Astrocyte (in vitro differentiated cells and primary cell): ENCODE results near the gene CMTM7. TPM values are rescaled to one million over a fixed set of nuclear protein-coding genes. Genes with fewer than 3 reads are reported as not detected.
A peak's percentile ranks its signal among the peaks of the same experiment; 100 is the strongest.

ENCODE experiments used
- DNase-seq: peaks from one replicate; pipeline ENCODE4 v3.0.0-alpha.2; 2010; ENCODE audit warnings: low read depth
- FAIRE-seq: peaks from 2 replicates; lab custom pipeline; 2011; peaks lifted over from hg19 to GRCh38; lab: Jason Lieb, UNC
- H2AFZ ChIP-seq: 2 replicates; pipeline ENCODE4 v1.6.0; 2012; ENCODE audit warnings: low read depth, low read length, inconsistent platforms
- H3K27ac ChIP-seq: 2 replicates; pipeline ENCODE4 v1.5.1; 2011; ENCODE audit warnings: low read depth, low read length, inconsistent platforms
- H3K27me3 ChIP-seq: 2 replicates; pipeline ENCODE4 v1.6.0; 2011; ENCODE audit warnings: low read length, inconsistent platforms; ENCODE audit not compliant: insufficient read depth
- H3K36me3 ChIP-seq: 2 replicates; pipeline ENCODE4 v1.5.1; 2011; ENCODE audit warnings: low read length, inconsistent platforms; ENCODE audit not compliant: insufficient read depth
- H3K4me1 ChIP-seq: 2 replicates; pipeline ENCODE4 v1.5.1; 2011; ENCODE audit warnings: low read length, inconsistent platforms; ENCODE audit not compliant: insufficient read depth
- H3K4me2 ChIP-seq: 2 replicates; pipeline ENCODE4 v1.6.0; 2012; ENCODE audit warnings: low read length, inconsistent platforms
- H3K4me3 ChIP-seq: 2 replicates; pipeline ENCODE4 v1.5.1; 2011; ENCODE audit warnings: low read depth, mild to moderate bottlenecking, low read length, inconsistent platforms; ENCODE audit not compliant: insufficient read depth
- H3K79me2 ChIP-seq: 2 replicates; pipeline ENCODE4 v1.6.0; 2012; ENCODE audit warnings: mild to moderate bottlenecking, low read length, inconsistent platforms; ENCODE audit not compliant: insufficient read depth
- H3K9ac ChIP-seq: 2 replicates; pipeline ENCODE4 v1.6.0; 2012; ENCODE audit warnings: mild to moderate bottlenecking, low read length, inconsistent platforms
- H3K9me3 ChIP-seq: 2 replicates; pipeline ENCODE4 v1.5.1; 2012; ENCODE audit warnings: low read depth, mild to moderate bottlenecking, low read length, inconsistent platforms; ENCODE audit not compliant: insufficient read depth
- H4K20me1 ChIP-seq: 2 replicates; pipeline ENCODE4 v1.6.0; 2012; ENCODE audit warnings: low read length, inconsistent platforms; ENCODE audit not compliant: insufficient read depth
- H3K27ac Mint-ChIP-seq: one replicate; pipeline ENCODE4 v1.8.0; 2021; ENCODE audit warnings: mild to moderate bottlenecking, mixed read lengths; ENCODE audit not compliant: unreplicated experiment
- H3K27me3 Mint-ChIP-seq: one replicate; pipeline ENCODE4 v1.8.0; 2021; ENCODE audit warnings: low read depth, mixed read lengths; ENCODE audit not compliant: unreplicated experiment
- H3K36me3 Mint-ChIP-seq: one replicate; pipeline ENCODE4 v1.8.0; 2021; ENCODE audit warnings: low read depth, mixed read lengths; ENCODE audit not compliant: unreplicated experiment
- H3K4me1 Mint-ChIP-seq: one replicate; pipeline ENCODE4 v1.8.0; 2021; ENCODE audit warnings: low read depth, mixed read lengths; ENCODE audit not compliant: unreplicated experiment
- H3K4me3 Mint-ChIP-seq: one replicate; pipeline ENCODE4 v1.8.0; 2021; ENCODE audit warnings: mild to moderate bottlenecking, moderate library complexity, mixed read lengths; ENCODE audit not compliant: unreplicated experiment
- H3K9me3 Mint-ChIP-seq: one replicate; pipeline ENCODE4 v1.8.0; 2021; ENCODE audit warnings: mild to moderate bottlenecking, mixed read lengths; ENCODE audit not compliant: unreplicated experiment
- CTCF ChIP-seq: IDR thresholded peaks from 2 replicates; pipeline ENCODE4 v1.5.1; 2011; ENCODE audit warnings: low read depth, mild to moderate bottlenecking, inconsistent platforms, low read length, moderate library complexity; ENCODE audit not compliant: insufficient read depth
- EZH2 ChIP-seq: IDR thresholded peaks from 2 replicates; pipeline ENCODE4 v1.6.1; 2012; ENCODE audit warnings: mild to moderate bottlenecking, low read length, inconsistent platforms; ENCODE audit not compliant: insufficient read depth
- total RNA-seq: library from RNA; stranded (reverse); gene quantifications from 2 replicates; pipeline ENCODE4 v1.2.1, GENCODE V29; 2021

The CMTM7 gene
- total RNA-seq, 1 donor from 2014 or later: 23.9 TPM

- DNase-seq: peak; percentile 83
These were observed 30.6 kb downstream of the CMTM7 start for GRCh38 chr3:32421991-32422859.

GRCh38 chr3:32422943-32423342, 31.3 kb downstream of the CMTM7 start:
- Histone ChIP-seq H3K9me3 (no peaks in the 10 kb centered on the region), H3K36me3 (no peaks in the 10 kb centered on the region), H3K27ac (no peak overlapping the region), H3K79me2 (peaks cover 34% of the 10 kb centered on the region), H3K4me2 (no peak overlapping the region), H4K20me1 (peaks cover 2% of the 10 kb centered on the region), H3K4me3 (no peak overlapping the region), H3K4me1 (peaks cover 31% of the 10 kb centered on the region), H2AFZ (no peak overlapping the region), H3K9ac (no peak overlapping the region), H3K27me3 (no peaks in the 10 kb centered on the region)
- H3K9me3 Mint-ChIP-seq: no peaks in the 10 kb centered on the region
- no peak for FAIRE-seq
- H3K36me3 Mint-ChIP-seq: peaks cover 6% of the 10 kb centered on the region
- no peak for DNase-seq
- TF ChIP-seq CTCF: no peak
- no peak for TF ChIP-seq EZH2
- H3K4me3 Mint-ChIP-seq: no peak overlapping the region
- H3K27me3 Mint-ChIP-seq: no peaks in the 10 kb centered on the region
- H3K4me1 Mint-ChIP-seq: peaks cover 17% of the 10 kb centered on the region
- no peak overlapping the region for H3K27ac Mint-ChIP-seq

More at GRCh38 chr3:32421991-32422859, 30.6 kb downstream of the CMTM7 start:
- H3K27ac ChIP-seq: peak overlapping the region; percentile 77
- H3K9me3 ChIP-seq: no peaks in the 10 kb centered on the region
- H2AFZ ChIP-seq: no peak overlapping the region
- no peaks in the 10 kb centered on the region for H3K36me3 ChIP-seq
- H4K20me1 ChIP-seq: no peaks in the 10 kb centered on the region
- peak; percentile 66 for FAIRE-seq
- no peak overlapping the region for H3K4me3 Mint-ChIP-seq
- H3K27me3 ChIP-seq: no peaks in the 10 kb centered on the region
- no peak overlapping the region for H3K9ac ChIP-seq
- peak overlapping the region; percentile 64 for H3K4me2 ChIP-seq
- TF ChIP-seq EZH2 (no peak), CTCF (no peak)
- H3K27me3 Mint-ChIP-seq: no peaks in the 10 kb centered on the region
- peaks cover 34% of the 10 kb centered on the region for H3K79me2 ChIP-seq
- H3K4me1 Mint-ChIP-seq: peaks cover 17% of the 10 kb centered on the region
- no peak overlapping the region for H3K4me3 ChIP-seq
- H3K9me3 Mint-ChIP-seq: no peaks in the 10 kb centered on the region
- H3K27ac Mint-ChIP-seq: peak overlapping the region; percentile 36
- H3K4me1 ChIP-seq: peaks cover 31% of the 10 kb centered on the region
- peaks cover 6% of the 10 kb centered on the region for H3K36me3 Mint-ChIP-seq

GRCh38 chr3:32423534-32423933, 31.9 kb downstream of the CMTM7 start:
- H3K4me1 Mint-ChIP-seq: peaks cover 17% of the 10 kb centered on the region
- H3K27ac Mint-ChIP-seq: no peak overlapping the region
- H3K4me2 ChIP-seq: no peak overlapping the region
- H3K36me3 Mint-ChIP-seq: peaks cover 5% of the 10 kb centered on the region
- H3K4me3 ChIP-seq: no peak overlapping the region
- no peaks in the 10 kb centered on the region for H3K36me3 ChIP-seq
- FAIRE-seq (no peak), DNase-seq (no peak)
- no peaks in the 10 kb centered on the region for H3K27me3 Mint-ChIP-seq
- no peaks in the 10 kb centered on the region for H3K27me3 ChIP-seq
- no peak overlapping the region for H3K4me3 Mint-ChIP-seq
- no peak overlapping the region for H2AFZ ChIP-seq
- no peaks in the 10 kb centered on the region for H3K9me3 ChIP-seq
- H3K79me2 ChIP-seq: peaks cover 37% of the 10 kb centered on the region
- H3K9me3 Mint-ChIP-seq: no peaks in the 10 kb centered on the region
- TF ChIP-seq EZH2 (no peak), CTCF (no peak)
- peaks cover 31% of the 10 kb centered on the region for H3K4me1 ChIP-seq
- H3K9ac ChIP-seq: no peak overlapping the region
- H4K20me1 ChIP-seq: peaks cover 4% of the 10 kb centered on the region
- H3K27ac ChIP-seq: no peak overlapping the region
